ENCODE data around the gene SMS. TPM values are rescaled to one million over a fixed set of nuclear protein-coding genes. Genes with fewer than 3 reads are reported as not detected.

The SMS gene
- total and polyA plus RNA-seq, 2 of the 4 experiments (the other 2 are of a cell fraction) = 176 to 230 TPM

- H2AK9ac ChIP-seq (replicated peaks; ENCODE audit: low read depth, low read length, poor library complexity) = no peak overlapping the region
These were observed 35.2 kb upstream of the SMS start for GRCh38 chrX:21905313-21905712.

More at GRCh38 chrX:21905313-21905712, 35.2 kb upstream of the SMS start:
- no peaks in the 10 kb centered on the region for H3K79me1 ChIP-seq (ENCODE audit: low read depth in 1 of 2, low read length in 2 of 2)
- ATAC-seq (ENCODE audit: low read depth) (no peak), DNase-seq (no peak)
- in situ Hi-C loops (cut with MboI; ENCODE audit: low sequenced_read_pairs) (no loop called here), intact Hi-C loops (cut with micrococcal nuclease) (no loop called here), dilution Hi-C loops (cut with HindIII; ENCODE audit: low sequenced_read_pairs, unreplicated experiment) (no loop called here)
- H2AK5ac ChIP-seq (ENCODE audit: low read depth, low read length) = no peak overlapping the region
- no peak overlapping the region for H2BK20ac ChIP-seq (ENCODE audit: low read depth, low read length)
- no peak overlapping the region for H2AFZ ChIP-seq (replicated peaks; ENCODE audit: low read length, poor library complexity)
- TF ChIP-seq RFX5 (IDR thresholded peaks at IDR 0.05; ENCODE audit: low read depth, low read length) (no peak), RAD21 (IDR thresholded peaks at IDR 0.05; ENCODE audit: low read length) (no peak), ELK1 (IDR thresholded peaks at IDR 0.05; ENCODE audit: borderline replicate concordance, low read depth, low read length) (no peak), MAFK (IDR thresholded peaks at IDR 0.05; ENCODE audit: low read depth, low read length) (no peak), SMC3 (IDR thresholded peaks at IDR 0.05; ENCODE audit: low read depth, low read length) (no peak), CHD1 (IDR thresholded peaks at IDR 0.05; ENCODE audit: low read depth, low read length) (no peak), MAZ (IDR thresholded peaks at IDR 0.05; ENCODE audit: borderline replicate concordance, low read depth, low read length) (no peak), USF2 (IDR thresholded peaks at IDR 0.05; ENCODE audit: low read depth, low read length) (no peak), CEBPB (IDR thresholded peaks at IDR 0.05; ENCODE audit: low read depth, low read length) (no peak), BHLHE40 (IDR thresholded peaks at IDR 0.05; ENCODE audit: low read depth, low read length) (no peak), POLR2A (IDR thresholded peaks at IDR 0.05; ENCODE audit: low read depth, low read length) (no peak), NFE2L2 (IDR thresholded peaks at IDR 0.05; ENCODE audit: low read depth, low read length) (no peak)
- H3K4ac ChIP-seq (ENCODE audit: low read depth, low read length) = no peak overlapping the region
- no peak overlapping the region for H4K91ac ChIP-seq (ENCODE audit: insufficient read depth, low read depth, low read length)
- H4K20me1 ChIP-seq (ENCODE audit: insufficient read depth, low read length) = no peaks in the 10 kb centered on the region
- H3K18ac ChIP-seq (ENCODE audit: low read depth, low read length) = no peak overlapping the region
- BruUV-seq (replicated peaks) = no TSS peak
- no peak overlapping the region for H3K4me2 ChIP-seq (ENCODE audit: low read depth, low read length)
- H2BK5ac ChIP-seq (ENCODE audit: low read depth, low read length, poor library complexity, severe bottlenecking) = no peak overlapping the region
- CTCF ChIA-PET = no interaction called here
- no peak overlapping the region for H3K27ac ChIP-seq (ENCODE audit: insufficient read depth, low read length)
- H3K4me3 ChIP-seq (ENCODE audit: insufficient read depth, low read depth, low read length) = no peak overlapping the region
- no peak overlapping the region for H2BK120ac ChIP-seq (ENCODE audit: low read depth, low read length)
- no peaks in the 10 kb centered on the region for H3K36me3 ChIP-seq (ENCODE audit: control insufficient read depth, insufficient read depth, low read length)
- no peak overlapping the region for H4K5ac ChIP-seq (ENCODE audit: low read depth, low read length)
- WGBS, 2 experiments (ENCODE audit: extremely low coverage in 2 of 2, insufficient read length in 1 of 2) = no CpG with 5 or more reads among the region's 2 CpGs
- H2BK15ac ChIP-seq (ENCODE audit: low read depth, low read length) = no peak overlapping the region
- H3K9me3 ChIP-seq (ENCODE audit: control insufficient read depth, insufficient read depth, low read length) = no peaks in the 10 kb centered on the region
- H3K14ac ChIP-seq (replicated peaks; ENCODE audit: low read depth, low read length) = no peak overlapping the region
- H3K56ac ChIP-seq (ENCODE audit: extremely low read depth, insufficient read depth, low read length) = no peak overlapping the region
- POLR2A ChIA-PET (ENCODE audit: unreplicated experiment) = no interaction called here
- no peak overlapping the region for H4K8ac ChIP-seq (ENCODE audit: low read depth in 2 of 2, low read length in 2 of 2)
- no peaks in the 10 kb centered on the region for H3K9me1 ChIP-seq (ENCODE audit: insufficient read depth, low read length)
- no peak overlapping the region for H3K23ac ChIP-seq (ENCODE audit: low read depth, low read length)
- no peak overlapping the region for H3K9ac ChIP-seq (ENCODE audit: low read depth, low read length)
- no peaks in the 10 kb centered on the region for H3K4me1 ChIP-seq (ENCODE audit: control insufficient read depth, insufficient read depth, low read length)
- H3K27me3 ChIP-seq (ENCODE audit: control insufficient read depth, insufficient read depth, low read length) = peaks cover 4% of the 10 kb centered on the region; the same call in 1 of the 2 replicates
